HepG2 (cell line): ENCODE measurements around the gene ACADVL. TPM values are rescaled to one million over a fixed set of nuclear protein-coding genes. Genes with fewer than 3 reads are reported as not detected.

Experiments
- ATAC-seq: fragments of 200-7000 bp; cut with Tn5 transposase; 3 replicates; pipeline ENCODE4 v1.9.1; 2020; ENCODE audit warnings: mild to moderate bottlenecking, moderate library complexity
- BruUV-seq: library from RNA; stranded (reverse); fragments of 400-500 nt; replicated peaks from 2 replicates; lab custom pipeline; 2021; lab: Mats Ljungman, UMichigan
- CTCF ChIA-PET: fragments of 300-600 bp; formaldehyde crosslinking; extraction: SDS; loops from one replicate; lab custom pipeline; 2021; ENCODE audit warnings: low total read pairs, inconsistent platforms, low intra/inter-chr PET ratio; lab: Yijun Ruan, JAX
- POLR2A ChIA-PET: fragments of 350-600 bp; sonication (Branson Sonifier 250); formaldehyde crosslinking; loops from one replicate; lab custom pipeline; 2020; ENCODE audit warnings: antibody characterized with exemption, inconsistent platforms; lab: Yijun Ruan, JAX
- DNase-seq: peaks from one replicate; pipeline ENCODE4 v3.0.0-alpha.2; 2015; ENCODE audit warnings: low spot score
- FAIRE-seq: peaks from 3 replicates; lab custom pipeline; 2011; peaks lifted over from hg19 to GRCh38; lab: Jason Lieb, UNC
- H2AFZ ChIP-seq: one replicate; pipeline ENCODE4 v1.6.1; 2011; ENCODE audit warnings: low read length, inconsistent platforms
- H3K27ac ChIP-seq: fragments of 300-600 bp; 3 replicates; pipeline ENCODE4 v1.8.0; 2011; ENCODE audit warnings: mixed run types, mild to moderate bottlenecking, mixed read lengths, low read length, inconsistent platforms; ENCODE audit not compliant: insufficient read depth; ENCODE audit errors: extremely low read length
- H3K27me3 ChIP-seq, 2 experiments: fragments of 200-600 bp in 1 of 2; 2 replicates in 1 of 2; 3 replicates in 1 of 2; pipeline versions ENCODE4 v1.6.0 to v1.8.0; 2011; ENCODE audit warnings: low read length in 2 of 2, mild to moderate bottlenecking in 2 of 2, moderate library complexity in 2 of 2, inconsistent platforms in 1 of 2; ENCODE audit not compliant: insufficient read depth in 2 of 2, control insufficient read depth in 1 of 2
- H3K36me3 ChIP-seq, 2 experiments: fragments of 200-600 bp in 1 of 2; replicated peaks in 1 of 2; 2 replicates in 1 of 2; 3 replicates in 1 of 2; pipeline versions ENCODE4 v1.5.1 to v1.8.0; 2011; ENCODE audit warnings: low read length in 2 of 2, inconsistent platforms in 1 of 2; ENCODE audit not compliant: insufficient read depth in 2 of 2, control insufficient read depth in 1 of 2
- H3K4me1 ChIP-seq: 2 replicates; pipeline ENCODE4 v1.5.1; 2012; ENCODE audit warnings: low read length, inconsistent platforms; ENCODE audit not compliant: insufficient read depth
- H3K4me2 ChIP-seq: 2 replicates; pipeline ENCODE4 v1.6.0; 2011; ENCODE audit warnings: low read depth, low read length, inconsistent platforms
- H3K4me3 ChIP-seq, 3 experiments: fragments of 200-600 bp in 1 of 3; sonication (generic), shearing (Covaris generic) in 1 of 3; replicated peaks in 1 of 3; 2 replicates each; pipeline ENCODE4 v1.5.1; 2011 to 2016; ENCODE audit warnings: low read length in 3 of 3, inconsistent platforms in 2 of 3, low read depth in 2 of 3, mild to moderate bottlenecking in 2 of 3, control low read depth in 1 of 3, mixed read lengths in 1 of 3; ENCODE audit not compliant: insufficient read depth in 1 of 3
- H3K79me2 ChIP-seq: one replicate; pipeline ENCODE4 v1.6.1; 2011; ENCODE audit warnings: low read length, inconsistent platforms; ENCODE audit not compliant: insufficient read depth
- H3K9ac ChIP-seq: 2 replicates; pipeline ENCODE4 v1.6.0; 2011; ENCODE audit warnings: mild to moderate bottlenecking, low read depth, low read length, inconsistent platforms; ENCODE audit not compliant: insufficient read depth
- H3K9me3 ChIP-seq: 2 replicates; pipeline ENCODE4 v1.5.1; 2012; ENCODE audit warnings: mild to moderate bottlenecking, low read length
- H4K20me1 ChIP-seq: 2 replicates; pipeline ENCODE4 v1.6.0; 2011; ENCODE audit warnings: inconsistent platforms, mild to moderate bottlenecking, low read length, moderate library complexity; ENCODE audit not compliant: insufficient read depth
- ATRX ChIP-seq: sonication (generic); formaldehyde crosslinking; IDR thresholded peaks from 2 replicates; pipeline ENCODE4 v1.4.0; 2020; ENCODE audit warnings: missing genetic modification reagents, borderline replicate concordance
- FOXK2 ChIP-seq: fragments of 450-650 bp; IDR thresholded peaks from 2 replicates; pipeline ENCODE4 v1.6.1; 2016
- MED1 ChIP-seq: sonication (generic); formaldehyde crosslinking; IDR thresholded peaks from 2 replicates; pipeline ENCODE4 v1.4.0; 2020; ENCODE audit warnings: missing genetic modification reagents
- NCOA2 ChIP-seq: sonication (generic); formaldehyde crosslinking; IDR thresholded peaks from 2 replicates; pipeline ENCODE4 v1.8.0; 2022; ENCODE audit warnings: inconsistent platforms
- NFE2 ChIP-seq: sonication (generic); formaldehyde crosslinking; IDR thresholded peaks from 2 replicates; pipeline ENCODE4 v1.4.0; 2020; ENCODE audit warnings: missing genetic modification reagents
- SAP130 ChIP-seq: IDR thresholded peaks from 2 replicates; pipeline ENCODE4 v1.6.1; 2016; ENCODE audit warnings: low read depth
- ZNF430 ChIP-seq: sonication (generic); formaldehyde crosslinking; IDR thresholded peaks from 2 replicates; pipeline ENCODE4 v1.9.0; 2021; ENCODE audit warnings: mild to moderate bottlenecking, missing genetic modification reagents
- ZNF724P ChIP-seq: sonication (generic); formaldehyde crosslinking; IDR thresholded peaks from 2 replicates; pipeline ENCODE4 v1.8.0; 2022; ENCODE audit warnings: missing genetic modification reagents, borderline replicate concordance
- ZNF83 ChIP-seq: sonication (generic); formaldehyde crosslinking; IDR thresholded peaks from 2 replicates; pipeline ENCODE4 v1.4.0; 2020; ENCODE audit warnings: missing genetic modification reagents, mild to moderate bottlenecking, borderline replicate concordance
- WGBS: methylation state at CpG from one replicate; pipeline ENCODE4 v1.1.6; 2017; ENCODE audit warnings: low lambda C conversion rate; 5-methylcytosine and 5-hydroxymethylcytosine counted together
- in situ Hi-C: cut with HindIII; loops from 2 replicates; pipeline ENCODE4 v1.10.0; 2017; ENCODE audit warnings: low pct_unique_long_range_greater_than_20kb; ENCODE audit not compliant: extremely low pct_ligation_motif_present
- intact Hi-C: fragments of 100-400 bp; cut with micrococcal nuclease; formaldehyde crosslinking; loops from one replicate; pipeline ENCODE4 v1.10.0; 2022; ENCODE audit not compliant: unreplicated experiment
- polyA plus RNA-seq, 8 experiments: library from polyadenylated mRNA; depleted of rRNA in 3 of 8; stranded (reverse) in 7 of 8; unstranded in 1 of 8; fragments of >200 nt; fragmentation: Illumina TruSeq in 4 of 8; extraction: Trizol in 4 of 8; gene quantifications; 2 replicates each; pipeline versions ENCODE4 v1.2.1 to v1.2.3, GENCODE V29; 2011 to 2016; ENCODE audit warnings: low read depth in 4 of 8, missing spikeins in 1 of 8, mixed read lengths in 1 of 8; ENCODE audit not compliant: insufficient read depth in 1 of 8
- total RNA-seq, 5 experiments: library from RNA; depleted of rRNA; stranded (reverse); fragments of >200 nt; fragmentation: Illumina TruSeq; extraction: Trizol; gene quantifications; 2 replicates each; pipeline ENCODE4 v1.2.3, GENCODE V29; 2016; ENCODE audit warnings: low read depth in 1 of 5
- TF ChIP-seq, protein P1 (sequence below): fragments of 450-650 bp; IDR thresholded peaks from 2 replicates; pipeline ENCODE4 v1.6.1; 2016

ACADVL gene
- total and polyA plus RNA-seq, 2 of the 13 experiments (the other 11 are each of a cell fraction or from before 2014, with no cell fraction given): 219 to 412 TPM

DNA sequence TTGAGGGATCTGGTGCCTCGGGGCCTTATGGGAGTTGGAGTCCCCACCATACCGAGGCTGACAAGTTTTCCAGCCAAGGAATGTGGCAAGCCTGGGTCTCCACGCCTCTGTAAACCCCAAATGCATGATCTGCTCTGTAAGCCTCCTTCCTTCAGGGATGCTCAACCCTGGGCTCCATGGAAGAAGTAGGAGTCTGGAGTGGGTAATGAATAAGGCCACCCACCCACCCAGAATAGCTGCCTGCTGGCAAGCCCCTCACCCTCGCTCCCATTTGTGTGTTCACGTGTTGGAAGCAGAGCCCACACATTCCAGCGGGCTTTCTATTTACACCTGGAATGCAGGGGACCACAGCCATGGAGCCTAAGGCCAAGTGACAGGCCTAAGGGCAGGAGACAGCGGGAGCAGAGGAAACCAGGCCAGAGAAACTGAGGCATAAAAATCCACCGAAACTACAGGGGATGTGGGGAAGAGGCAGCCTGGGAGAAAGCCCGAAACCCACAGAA lies 4.6 kb upstream of the ACADVL start (continued):
- TF ChIP-seq ZNF430 (CRISPR knock-in tag) (0 out of 2 replicates have a peak, but pooled peaks have one; percentile 4), SAP130 (CRISPR knock-in tag) (peak; percentile 10; the same call in 1 of the 2 replicates), ZNF724P (no peak), MED1 (0 out of 2 replicates have a peak, but pooled peaks have one; percentile 6), FOXK2 (no peak), NFE2 (CRISPR knock-in tag) (no peak)

- POLR2A ChIA-PET: interaction anchor here (1.0 to 2.9 kb wide), 4 partner anchors 37 to 180 kb away, joined by 3 to 35 read pairs (median 4); partner anchors contain the start of genes ASGR1 and SLC16A13
- 0 out of 2 replicates have a peak, but pooled peaks have one; percentile 1 for TF ChIP-seq NCOA2 (CRISPR knock-in tag)
- TF ChIP-seq ATRX: no peak
- TF ChIP-seq, protein P1, sequence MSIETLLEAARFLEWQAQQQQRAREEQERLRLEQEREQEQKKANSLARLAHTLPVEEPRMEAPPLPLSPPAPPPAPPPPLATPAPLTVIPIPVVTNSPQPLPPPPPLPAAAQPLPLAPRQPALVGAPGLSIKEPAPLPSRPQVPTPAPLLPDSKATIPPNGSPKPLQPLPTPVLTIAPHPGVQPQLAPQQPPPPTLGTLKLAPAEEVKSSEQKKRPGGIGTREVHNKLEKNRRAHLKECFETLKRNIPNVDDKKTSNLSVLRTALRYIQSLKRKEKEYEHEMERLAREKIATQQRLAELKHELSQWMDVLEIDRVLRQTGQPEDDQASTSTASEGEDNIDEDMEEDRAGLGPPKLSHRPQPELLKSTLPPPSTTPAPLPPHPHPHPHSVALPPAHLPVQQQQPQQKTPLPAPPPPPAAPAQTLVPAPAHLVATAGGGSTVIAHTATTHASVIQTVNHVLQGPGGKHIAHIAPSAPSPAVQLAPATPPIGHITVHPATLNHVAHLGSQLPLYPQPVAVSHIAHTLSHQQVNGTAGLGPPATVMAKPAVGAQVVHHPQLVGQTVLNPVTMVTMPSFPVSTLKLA: peak; percentile 13; the same call in 1 of the 2 replicates
- no peak for TF ChIP-seq ZNF83 (CRISPR knock-in tag)
- no peak for ATAC-seq
- Histone ChIP-seq H3K4me2 (peak overlapping the region; percentile 77), H3K9me3 (no peaks in the 10 kb centered on the region), H3K9ac (no peak overlapping the region), H3K36me3 (no peaks in the 10 kb centered on the region), H3K79me2 (peaks cover 6% of the 10 kb centered on the region), H3K27ac (no peak overlapping the region), H3K4me1 (peaks cover 60% of the 10 kb centered on the region), H4K20me1 (peaks cover 3% of the 10 kb centered on the region; the same call in 1 of the 2 replicates), H3K27me3 (peaks cover 0 to 4% of the 10 kb centered on the region in 2 experiments; a peak in 2 of 5 replicates), H2AFZ (no peak overlapping the region), H3K4me3 (peak overlapping the region in 1 of 3 experiments; percentile 42; a peak in 1 of 6 replicates)
- no peak for DNase-seq
- CTCF ChIA-PET: interaction anchor here (1.9 kb wide), 1 partner anchor 170 kb away, joined by 10 read pairs; no protein-coding TSS in a partner anchor
- in situ Hi-C loops (loop anchor here (5.0 kb wide), 1 partner anchor 38 kb away; the partner anchor contains the start of gene ASGR1), intact Hi-C loops (no loop called here)
- FAIRE-seq: no peak
- 10% methylated on average over 9 of the region's 10 CpGs for WGBS
- BruUV-seq: no TSS peak
Observed at GRCh38 chr17:7215652-7216180, 4.0 kb upstream of the ACADVL start.
